Measurements from ENCODE around the gene CRY1.
A peak's percentile ranks its signal among the peaks of the same experiment; 100 is the strongest.
"Not testable (repeated sequence)": the region's sequence is repeated elsewhere in the genome, so short reads cannot be mapped to it uniquely, and the experiment has no call there.

CRY1 gene

DNA sequence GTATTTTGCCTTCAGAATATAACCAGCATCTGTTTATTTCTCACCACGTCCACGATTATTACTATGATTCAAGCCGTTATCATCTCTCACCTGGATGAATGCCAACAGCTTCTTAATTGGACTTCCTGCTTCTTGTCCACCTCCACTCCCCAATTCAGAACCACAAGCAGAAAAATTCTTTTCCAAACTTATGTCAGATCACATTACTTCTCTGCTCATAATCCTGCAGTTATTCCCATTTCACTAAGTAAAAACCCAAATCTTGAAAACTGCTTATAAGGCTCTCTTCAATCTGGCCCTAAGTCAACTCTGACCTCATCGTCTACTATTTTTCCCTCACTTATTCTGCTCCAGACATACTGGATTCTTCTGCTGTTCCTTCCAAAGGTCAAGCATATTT, 2.0 kb downstream of the CRY1 start:
- H3K4me3 ChIP-seq (ENCODE audit: low read depth, low read length) = no peak overlapping the region
- TF ChIP-seq, protein P1, sequence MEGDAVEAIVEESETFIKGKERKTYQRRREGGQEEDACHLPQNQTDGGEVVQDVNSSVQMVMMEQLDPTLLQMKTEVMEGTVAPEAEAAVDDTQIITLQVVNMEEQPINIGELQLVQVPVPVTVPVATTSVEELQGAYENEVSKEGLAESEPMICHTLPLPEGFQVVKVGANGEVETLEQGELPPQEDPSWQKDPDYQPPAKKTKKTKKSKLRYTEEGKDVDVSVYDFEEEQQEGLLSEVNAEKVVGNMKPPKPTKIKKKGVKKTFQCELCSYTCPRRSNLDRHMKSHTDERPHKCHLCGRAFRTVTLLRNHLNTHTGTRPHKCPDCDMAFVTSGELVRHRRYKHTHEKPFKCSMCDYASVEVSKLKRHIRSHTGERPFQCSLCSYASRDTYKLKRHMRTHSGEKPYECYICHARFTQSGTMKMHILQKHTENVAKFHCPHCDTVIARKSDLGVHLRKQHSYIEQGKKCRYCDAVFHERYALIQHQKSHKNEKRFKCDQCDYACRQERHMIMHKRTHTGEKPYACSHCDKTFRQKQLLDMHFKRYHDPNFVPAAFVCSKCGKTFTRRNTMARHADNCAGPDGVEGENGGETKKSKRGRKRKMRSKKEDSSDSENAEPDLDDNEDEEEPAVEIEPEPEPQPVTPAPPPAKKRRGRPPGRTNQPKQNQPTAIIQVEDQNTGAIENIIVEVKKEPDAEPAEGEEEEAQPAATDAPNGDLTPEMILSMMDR (IDR thresholded peaks at IDR 0.05; ENCODE audit: borderline replicate concordance, insufficient read depth, low read depth, low read length) = no peak

DNA sequence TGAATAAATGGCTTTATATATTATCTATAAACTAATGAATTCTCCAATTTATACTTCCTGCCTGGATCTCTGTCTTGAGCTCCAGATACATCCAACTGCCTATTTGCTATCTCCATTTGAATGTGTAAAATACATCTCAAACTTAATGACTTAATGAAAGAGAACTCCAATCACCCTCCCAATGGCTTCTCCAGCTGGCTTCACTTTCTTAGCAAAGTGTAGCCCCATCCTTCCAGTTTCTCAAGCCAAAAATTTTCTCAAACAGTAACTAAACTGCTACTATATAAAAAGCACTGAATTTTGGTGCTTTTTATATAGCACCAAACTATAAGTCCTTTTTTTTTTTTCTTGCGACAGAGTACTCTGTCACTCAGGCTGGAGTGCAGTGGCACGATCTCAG, 2.6 kb downstream of the CRY1 start:
- TF ChIP-seq, protein P1 (IDR thresholded peaks at IDR 0.05; ENCODE audit: borderline replicate concordance, insufficient read depth, low read depth, low read length) = no peak

DNA sequence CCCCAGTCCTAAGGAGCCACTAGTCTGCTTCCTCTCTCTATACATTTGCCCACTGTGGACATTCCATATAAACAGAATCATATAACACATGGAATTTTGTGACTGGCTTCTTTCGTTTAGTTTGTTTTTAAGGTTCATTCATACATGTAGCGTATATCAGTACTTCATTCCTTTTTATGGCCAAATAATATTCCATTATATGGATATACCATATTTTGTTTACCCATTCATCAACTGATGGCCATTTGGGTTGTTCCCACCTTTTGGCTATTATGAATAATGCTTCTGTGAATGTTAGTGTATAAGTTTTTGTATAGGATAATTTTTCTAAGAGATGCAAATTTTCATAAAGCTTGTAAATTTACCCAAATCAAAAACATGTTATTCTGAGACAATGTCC, 4.4 kb downstream of the CRY1 start:
- H3K4me3 ChIP-seq (ENCODE audit: low read depth, low read length) = no peak overlapping the region
- TF ChIP-seq, protein P1 (IDR thresholded peaks at IDR 0.05; ENCODE audit: borderline replicate concordance, insufficient read depth, low read depth, low read length) = no peak

More for the DNA sequence above, 2.6 kb downstream of the CRY1 start:
- H3K4me3 ChIP-seq (ENCODE audit: low read depth, low read length) = no peak overlapping the region

DNA sequence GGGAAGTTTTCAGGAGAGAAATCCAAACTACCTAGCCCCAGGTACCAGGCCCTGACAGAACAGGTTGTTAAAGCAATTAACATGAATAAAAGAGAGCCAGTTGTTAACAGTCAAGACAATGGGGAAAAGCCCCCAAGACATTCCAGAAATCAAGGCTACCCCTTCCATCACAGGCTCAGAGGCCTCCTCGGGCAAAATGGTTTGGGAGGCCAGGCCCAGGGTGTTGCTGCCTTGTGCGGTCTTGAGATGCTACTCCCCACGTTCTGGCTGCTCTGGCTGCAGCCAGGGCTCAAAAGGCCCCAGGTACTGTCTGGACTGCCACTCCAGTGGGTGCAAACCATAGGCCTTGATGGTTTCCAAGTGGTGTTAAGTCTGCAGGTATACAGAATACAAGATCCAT, 7.0 kb downstream of the CRY1 start:
- TF ChIP-seq, protein P1 (IDR thresholded peaks at IDR 0.05; ENCODE audit: borderline replicate concordance, insufficient read depth, low read depth, low read length) = no peak
- H3K4me3 ChIP-seq (ENCODE audit: low read depth, low read length) = no peak overlapping the region

DNA sequence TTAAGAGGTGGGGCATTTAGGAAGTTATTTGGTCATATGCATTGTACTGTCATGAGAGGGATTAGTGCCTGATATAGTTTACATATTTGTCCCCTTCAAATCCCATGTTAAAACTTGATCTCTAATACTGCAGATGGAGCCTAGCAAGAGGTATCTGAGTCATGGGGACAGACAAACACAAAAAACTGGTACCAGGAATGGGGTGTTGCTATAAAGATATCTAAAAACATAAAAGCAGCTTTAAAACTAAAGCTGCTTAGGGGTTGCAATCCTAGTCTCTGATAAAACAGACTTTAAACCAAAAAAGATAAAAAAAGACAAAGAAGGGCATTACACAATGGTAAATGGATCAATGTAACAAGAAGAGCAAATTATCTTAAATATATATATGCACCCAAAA, 11.6 kb downstream of the CRY1 start:
- no peak overlapping the region for H3K4me3 ChIP-seq (ENCODE audit: low read depth, low read length)
- TF ChIP-seq, protein P1 (IDR thresholded peaks at IDR 0.05; ENCODE audit: borderline replicate concordance, insufficient read depth, low read depth, low read length) = no peak

DNA sequence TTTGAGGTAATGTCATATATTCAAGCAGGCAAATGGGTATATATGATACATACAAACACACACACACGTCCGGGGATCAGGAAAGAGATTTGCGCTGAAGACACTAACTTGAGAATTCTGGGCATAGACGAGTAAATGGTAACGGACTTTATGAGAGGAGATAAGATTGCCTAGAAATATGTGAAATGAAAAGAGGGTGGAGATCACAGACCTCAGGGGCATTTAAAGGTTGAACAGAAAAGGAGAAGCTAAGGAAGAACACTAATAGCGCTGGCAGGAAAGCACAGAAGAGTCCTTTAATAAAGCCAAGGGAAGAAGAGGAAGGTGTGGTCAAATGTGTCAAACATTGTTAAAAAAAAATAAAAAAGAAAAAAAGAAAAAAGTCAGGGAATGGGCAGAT, 13.1 kb downstream of the CRY1 start:
- TF ChIP-seq, protein P1 (IDR thresholded peaks at IDR 0.05; ENCODE audit: borderline replicate concordance, insufficient read depth, low read depth, low read length) = no peak
- no peak overlapping the region for H3K4me3 ChIP-seq (ENCODE audit: low read depth, low read length)

DNA sequence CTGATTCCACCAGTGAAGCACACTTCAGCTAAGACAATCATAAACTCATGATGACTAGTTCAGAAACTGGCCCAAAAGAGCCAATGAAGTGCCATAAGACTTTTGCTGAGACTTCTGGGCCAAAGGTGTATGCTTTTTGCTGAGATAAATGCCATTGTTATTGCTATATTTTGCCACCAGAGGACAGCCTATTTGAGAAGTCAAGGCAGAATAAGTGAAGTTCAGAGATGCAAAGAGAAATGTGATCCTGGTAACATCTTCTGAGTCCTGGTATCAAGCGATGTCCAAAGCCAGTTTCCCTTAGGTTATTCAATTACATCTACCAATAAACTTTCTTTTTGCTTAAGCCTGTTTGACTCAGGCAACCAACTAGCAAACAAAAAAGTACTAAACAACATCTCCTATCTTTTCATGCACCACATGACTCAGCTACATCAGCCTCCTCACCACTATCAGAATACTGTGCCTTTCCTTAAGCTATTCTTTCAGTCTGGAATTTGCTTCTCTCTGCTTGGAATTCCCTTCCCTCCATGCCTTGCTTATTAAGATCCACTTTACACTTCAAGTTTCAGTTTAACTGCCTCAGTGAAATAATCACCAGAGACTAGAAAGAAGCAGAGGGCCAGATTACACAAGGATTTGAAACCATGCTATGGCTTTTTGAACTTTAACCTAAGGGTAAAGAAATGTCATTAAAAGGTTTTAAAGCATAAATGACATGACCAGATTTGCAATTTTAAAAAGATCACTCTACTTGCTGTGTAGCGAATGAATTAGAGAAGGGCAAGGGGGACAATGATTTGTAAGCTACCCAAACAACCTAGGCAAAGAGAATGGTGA, 14.0 kb downstream of the CRY1 start:
- TF ChIP-seq, protein P1 (IDR thresholded peaks at IDR 0.05; ENCODE audit: borderline replicate concordance, insufficient read depth, low read depth, low read length) = peak; percentile 56; the same call in 1 of the 2 replicates
- H3K4me3 ChIP-seq (ENCODE audit: low read depth, low read length) = no peak overlapping the region

DNA sequence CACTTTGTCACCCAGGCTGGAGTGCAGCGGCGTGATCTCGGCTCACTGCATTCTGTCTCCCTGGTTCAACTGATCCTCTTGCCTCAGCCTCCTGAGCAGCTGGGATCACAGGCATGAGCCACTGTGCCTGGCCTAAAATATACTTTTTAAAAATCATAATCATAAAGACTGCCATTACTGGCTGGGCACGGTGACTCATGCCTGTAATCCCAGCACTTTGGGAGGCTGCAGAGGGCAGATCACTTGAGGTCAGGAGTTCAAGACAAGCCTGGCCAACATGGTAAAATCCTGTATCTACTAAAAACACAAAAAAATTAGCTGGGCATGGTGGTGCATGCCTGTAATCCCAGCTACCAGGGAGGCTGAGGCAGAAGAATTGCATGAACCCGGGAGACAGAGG, 20.1 kb downstream of the CRY1 start:
- not testable (repeated sequence) for H3K4me3 ChIP-seq (ENCODE audit: low read depth, low read length)
